Measurements from ENCODE around the gene TENT5C. TPM values are rescaled to one million over a fixed set of nuclear protein-coding genes. Genes with fewer than 3 reads are reported as not detected.

The TENT5C gene
- polyA plus RNA-seq, 1 of the 3 experiments (the other 2 are of a cell fraction) = 0.90 TPM

- no peak overlapping the region for H3K4me3 ChIP-seq (ENCODE audit: low read depth in 2 of 2, low read length in 1 of 2)
- DNase-seq = no peak
- WGBS (ENCODE audit: low lambda C conversion rate) = 68% methylated on average over 10 of the region's 10 CpGs
- H3K9me2 ChIP-seq = no peaks in the 10 kb centered on the region
- H3F3A ChIP-seq (replicated peaks; ENCODE audit: insufficient read depth) = no peaks in the 10 kb centered on the region
- no peaks in the 10 kb centered on the region for H3K36me3 ChIP-seq (replicated peaks in 1 of 2; ENCODE audit: control insufficient read depth in 1 of 2, insufficient read depth in 2 of 2, low read length in 1 of 2)
- no peaks in the 10 kb centered on the region for H3K79me2 ChIP-seq (ENCODE audit: insufficient read depth)
- no peaks in the 10 kb centered on the region for H3K9me3 ChIP-seq
- POLR2A ChIA-PET = no interaction called here
- H4K20me1 ChIP-seq (ENCODE audit: insufficient read depth) = no peaks in the 10 kb centered on the region
- peaks cover 4 to 28% of the 10 kb centered on the region in 2 experiments for H3K4me1 ChIP-seq (ENCODE audit: control insufficient read depth in 1 of 2, insufficient read depth in 2 of 2, low read depth in 1 of 2, low read length in 1 of 2)
- no peak overlapping the region for H3K27ac ChIP-seq (ENCODE audit: low read depth in 2 of 2, low read length in 1 of 2)
- no peak overlapping the region for H2AFZ ChIP-seq (ENCODE audit: low read depth)
- H3K4me2 ChIP-seq = no peak overlapping the region
- H3K9ac ChIP-seq = no peak overlapping the region
- no peak for TF ChIP-seq CHD2 (IDR thresholded peaks at IDR 0.05; ENCODE audit: low read length, partially characterized antibody)
- TF ChIP-seq TEAD4 (IDR thresholded peaks at IDR 0.05; ENCODE audit: borderline replicate concordance, insufficient read depth) = no peak
- TF ChIP-seq ELF1 (IDR thresholded peaks at IDR 0.05) = no peak
- no peak for TF ChIP-seq EP300 (IDR thresholded peaks at IDR 0.05; ENCODE audit: borderline replicate concordance in 1 of 2, low read depth in 1 of 2, low read length in 1 of 2)
- no peak for TF ChIP-seq TAF1 (IDR thresholded peaks at IDR 0.05; ENCODE audit: borderline replicate concordance, low read depth, low read length)
- no peak for TF ChIP-seq SMC3 (IDR thresholded peaks at IDR 0.05; ENCODE audit: low read depth, low read length)
- TF ChIP-seq USF2 (IDR thresholded peaks at IDR 0.05; ENCODE audit: borderline replicate concordance, low read depth, low read length) = no peak
- TF ChIP-seq SIN3A (IDR thresholded peaks at IDR 0.05; ENCODE audit: borderline replicate concordance, low read depth, low read length) = no peak
- no peak for TF ChIP-seq CTCF (IDR thresholded peaks at IDR 0.05)
- no peak for TF ChIP-seq TCF12 (IDR thresholded peaks at IDR 0.05)
- TF ChIP-seq GABPA (IDR thresholded peaks at IDR 0.05; ENCODE audit: low read depth) = no peak
- TF ChIP-seq MEF2A (IDR thresholded peaks at IDR 0.05; ENCODE audit: borderline replicate concordance, low read depth) = no peak
- no peak for TF ChIP-seq MAX (IDR thresholded peaks at IDR 0.05; ENCODE audit: low read depth)
- no peak for TF ChIP-seq NRF1 (IDR thresholded peaks at IDR 0.05; ENCODE audit: low read depth, low read length)
- no peaks in the 10 kb centered on the region for H3K27me3 ChIP-seq (ENCODE audit: insufficient read depth)
- CTCF ChIA-PET = interaction anchor here (1.0 to 1.3 kb wide), 2 partner anchors 83 to 140 kb away, joined by 4 read pairs; no protein-coding TSS in a partner anchor
These were observed 68.9 kb downstream of the TENT5C start for GRCh38 chr1:117674521-117675400.
